Measurements from ENCODE around the gene RFX2. TPM values are rescaled to one million over a fixed set of nuclear protein-coding genes. Genes with fewer than 3 reads are reported as not detected.

The RFX2 gene
- total and polyA plus RNA-seq, 9 of the 15 experiments (the other 6 are each of a cell fraction or from before 2014, with no cell fraction given) = 3.6 to 18.7 (median 8.7) TPM

DNA sequence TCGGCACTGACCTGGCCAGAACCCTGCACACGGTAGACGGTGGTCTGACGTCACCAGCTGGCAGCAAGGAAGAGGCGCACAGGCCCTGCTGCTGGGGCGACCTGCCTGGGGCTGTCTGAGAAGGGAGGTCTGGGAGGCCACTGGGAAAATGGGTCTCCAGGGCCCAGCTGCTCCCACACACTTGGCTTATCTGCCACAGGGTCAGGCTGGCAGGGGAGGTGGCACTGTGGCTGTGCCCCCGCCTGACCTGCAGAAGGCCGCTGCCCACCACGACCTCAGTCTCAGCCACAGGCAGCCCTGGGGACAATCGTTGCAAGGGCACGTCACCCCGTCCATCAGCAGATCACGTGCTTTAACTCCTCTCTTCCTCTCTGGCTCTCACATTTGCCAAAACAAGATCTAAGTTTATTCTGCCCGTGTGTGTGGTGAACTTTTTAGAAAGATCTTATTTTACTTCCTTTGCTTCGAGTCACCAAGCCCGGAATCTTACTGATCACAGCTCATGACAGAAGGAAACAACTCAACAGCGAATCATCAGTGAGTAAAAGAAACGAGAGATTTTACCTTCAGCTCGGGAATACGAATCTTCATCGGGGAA lies 87.1 kb downstream of the RFX2 start:
- intact Hi-C loops (cut with micrococcal nuclease) = loop anchor here (5.0 kb wide), 1 partner anchor 221 kb away; no protein-coding TSS in a partner anchor
- no TSS peak for BruUV-seq (replicated peaks)
- Histone ChIP-seq H2AFZ (ENCODE audit: low read depth, low read length) (no peak overlapping the region), H4K20me1 (replicated peaks; ENCODE audit: control insufficient read depth, insufficient read depth, low read length) (peaks cover 4% of the 10 kb centered on the region; the same call in 1 of the 2 replicates), H3K79me2 (ENCODE audit: control insufficient read depth, insufficient read depth, low read length) (no peaks in the 10 kb centered on the region), H3K4me1 (replicated peaks in 1 of 2; ENCODE audit: control insufficient read depth in 2 of 2, insufficient read depth in 2 of 2, low read length in 2 of 2) (peaks cover 0 to 19% of the 10 kb centered on the region in 2 experiments; a peak in 2 of 5 replicates), H3K9ac (ENCODE audit: insufficient read depth in 1 of 2, low read depth in 2 of 2, low read length in 2 of 2) (peak overlapping the region in 1 of 2 experiments; percentile 71; a peak in 1 of 4 replicates), H3K36me3 (ENCODE audit: control insufficient read depth, insufficient read depth, low read length) (no peaks in the 10 kb centered on the region; the same call in 2 of the 3 replicates), H3K27me3 (ENCODE audit: control insufficient read depth in 2 of 2, insufficient read depth in 2 of 2, low read length in 2 of 2) (no peaks in the 10 kb centered on the region), H3K4me2 (ENCODE audit: insufficient read depth, low read length) (no peak overlapping the region), H3K27ac (ENCODE audit: extremely low read depth, low read depth, low read length) (no peak overlapping the region), H3K4me3 (no peak overlapping the region), H3K9me1 (ENCODE audit: control insufficient read depth, insufficient read depth, low read length) (peaks cover 2% of the 10 kb centered on the region), H3K9me3 (replicated peaks; ENCODE audit: control insufficient read depth, insufficient read depth, low read depth, low read length) (no peaks in the 10 kb centered on the region)
- ChIA-PET POLR2A (interaction anchor here (0.6 to 1.0 kb wide), 4 partner anchors 37 to 195 kb away, joined by 3 read pairs; no protein-coding TSS in a partner anchor), CTCF (ENCODE audit: low intra/inter-chr PET ratio) (interaction anchor here (1.9 to 4.0 kb wide), 4 partner anchors 36 to 249 kb away, joined by 12 to 32 read pairs (median 22); partner anchors contain the start of gene NRTN)
- DNase-seq (ENCODE audit: extremely low read depth in 1 of 4, low spot score in 3 of 4) = no peak
- WGBS (ENCODE audit: insufficient coverage, low coverage, missing lambda C conversion rate) = 53% methylated on average over 21 of the region's 21 CpGs
- FAIRE-seq = no peak
- TF ChIP-seq, protein P1, sequence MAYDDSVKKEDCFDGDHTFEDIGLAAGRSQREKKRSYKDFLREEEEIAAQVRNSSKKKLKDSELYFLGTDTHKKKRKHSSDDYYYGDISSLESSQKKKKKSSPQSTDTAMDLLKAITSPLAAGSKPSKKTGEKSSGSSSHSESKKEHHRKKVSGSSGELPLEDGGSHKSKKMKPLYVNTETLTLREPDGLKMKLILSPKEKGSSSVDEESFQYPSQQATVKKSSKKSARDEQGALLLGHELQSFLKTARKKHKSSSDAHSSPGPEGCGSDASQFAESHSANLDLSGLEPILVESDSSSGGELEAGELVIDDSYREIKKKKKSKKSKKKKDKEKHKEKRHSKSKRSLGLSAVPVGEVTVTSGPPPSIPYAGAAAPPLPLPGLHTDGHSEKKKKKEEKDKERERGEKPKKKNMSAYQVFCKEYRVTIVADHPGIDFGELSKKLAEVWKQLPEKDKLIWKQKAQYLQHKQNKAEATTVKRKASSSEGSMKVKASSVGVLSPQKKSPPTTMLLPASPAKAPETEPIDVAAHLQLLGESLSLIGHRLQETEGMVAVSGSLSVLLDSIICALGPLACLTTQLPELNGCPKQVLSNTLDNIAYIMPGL (CRISPR knock-in tag; IDR thresholded peaks at IDR 0.05) = no peak
- TF ChIP-seq ZNF77 (CRISPR knock-in tag; IDR thresholded peaks at IDR 0.05) (no peak), ATF1 (CRISPR knock-in tag; IDR thresholded peaks at IDR 0.05) (no peak), ATF1 (tag; IDR thresholded peaks at IDR 0.05) (0 out of 2 replicates have a peak, but pooled peaks have one; percentile 10)
- TF ChIP-seq, protein P2, sequence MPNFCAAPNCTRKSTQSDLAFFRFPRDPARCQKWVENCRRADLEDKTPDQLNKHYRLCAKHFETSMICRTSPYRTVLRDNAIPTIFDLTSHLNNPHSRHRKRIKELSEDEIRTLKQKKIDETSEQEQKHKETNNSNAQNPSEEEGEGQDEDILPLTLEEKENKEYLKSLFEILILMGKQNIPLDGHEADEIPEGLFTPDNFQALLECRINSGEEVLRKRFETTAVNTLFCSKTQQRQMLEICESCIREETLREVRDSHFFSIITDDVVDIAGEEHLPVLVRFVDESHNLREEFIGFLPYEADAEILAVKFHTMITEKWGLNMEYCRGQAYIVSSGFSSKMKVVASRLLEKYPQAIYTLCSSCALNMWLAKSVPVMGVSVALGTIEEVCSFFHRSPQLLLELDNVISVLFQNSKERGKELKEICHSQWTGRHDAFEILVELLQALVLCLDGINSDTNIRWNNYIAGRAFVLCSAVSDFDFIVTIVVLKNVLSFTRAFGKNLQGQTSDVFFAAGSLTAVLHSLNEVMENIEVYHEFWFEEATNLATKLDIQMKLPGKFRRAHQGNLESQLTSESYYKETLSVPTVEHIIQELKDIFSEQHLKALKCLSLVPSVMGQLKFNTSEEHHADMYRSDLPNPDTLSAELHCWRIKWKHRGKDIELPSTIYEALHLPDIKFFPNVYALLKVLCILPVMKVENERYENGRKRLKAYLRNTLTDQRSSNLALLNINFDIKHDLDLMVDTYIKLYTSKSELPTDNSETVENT (CRISPR knock-in tag; IDR thresholded peaks at IDR 0.05) = peak; percentile 12; the same call in 1 of the 2 replicates
- ATAC-seq = no peak
- in situ Hi-C loops (cut with MboI) = loop anchor here (5.0 kb wide), 1 partner anchor 221 kb away; no protein-coding TSS in a partner anchor
